ENCODE data around the gene PHF21B.
A peak's percentile ranks its signal among the peaks of the same experiment; 100 is the strongest.

PHF21B gene

GRCh38 chr22:44994399-44995104 lies 15.3 kb downstream of the PHF21B start:
- H3K9me3 ChIP-seq: no peaks in the 10 kb centered on the region
- in situ Hi-C loops (cut with MboI; ENCODE audit: low sequenced_read_pairs): no loop called here
- DNase-seq (ENCODE audit: low spot score in 2 of 2): peak in 1 of 2 experiments; percentile 26
- no peaks in the 10 kb centered on the region for H3K36me3 ChIP-seq (replicated peaks)
- H3K4me3 ChIP-seq: no peak overlapping the region
- H3K27me3 ChIP-seq (ENCODE audit: low read depth): no peaks in the 10 kb centered on the region
- H3K4me1 ChIP-seq: no peaks in the 10 kb centered on the region

- no peak for DNase-seq (ENCODE audit: low spot score in 2 of 2)
- Histone ChIP-seq H3K4me1 (no peaks in the 10 kb centered on the region), H3K9me3 (no peaks in the 10 kb centered on the region), H3K4me3 (no peak overlapping the region), H3K27me3 (ENCODE audit: low read depth) (no peaks in the 10 kb centered on the region), H3K36me3 (replicated peaks) (no peaks in the 10 kb centered on the region; the same call in 1 of the 2 replicates)
- in situ Hi-C loops (cut with MboI; ENCODE audit: low sequenced_read_pairs): no loop called here
These were observed 17.6 kb downstream of the PHF21B start for GRCh38 chr22:44992166-44992565.

- H3K4me1 ChIP-seq: no peaks in the 10 kb centered on the region
- in situ Hi-C loops (cut with MboI; ENCODE audit: low sequenced_read_pairs): no loop called here
- no peaks in the 10 kb centered on the region for H3K9me3 ChIP-seq
- no peak for DNase-seq (ENCODE audit: low spot score in 2 of 2)
- no peaks in the 10 kb centered on the region for H3K27me3 ChIP-seq (ENCODE audit: low read depth)
- no peak overlapping the region for H3K4me3 ChIP-seq
- H3K36me3 ChIP-seq (replicated peaks): no peaks in the 10 kb centered on the region; the same call in 1 of the 2 replicates
These were observed 18.6 kb downstream of the PHF21B start for GRCh38 chr22:44991218-44991617.

- no peak overlapping the region for H3K4me3 ChIP-seq
- H3K27me3 ChIP-seq (ENCODE audit: low read depth): no peaks in the 10 kb centered on the region
- no peak for DNase-seq (ENCODE audit: low spot score in 2 of 2)
- H3K9me3 ChIP-seq: no peaks in the 10 kb centered on the region
- no peaks in the 10 kb centered on the region for H3K4me1 ChIP-seq
- in situ Hi-C loops (cut with MboI; ENCODE audit: low sequenced_read_pairs): no loop called here
- no peaks in the 10 kb centered on the region; the same call in 1 of the 2 replicates for H3K36me3 ChIP-seq (replicated peaks)
These were observed 19.0 kb downstream of the PHF21B start for GRCh38 chr22:44990810-44991209.

- no peak for DNase-seq (ENCODE audit: low spot score in 2 of 2)
- Histone ChIP-seq H3K9me3 (no peaks in the 10 kb centered on the region), H3K4me1 (no peaks in the 10 kb centered on the region), H3K36me3 (replicated peaks) (no peaks in the 10 kb centered on the region; the same call in 1 of the 2 replicates), H3K27me3 (ENCODE audit: low read depth) (no peaks in the 10 kb centered on the region), H3K4me3 (no peak overlapping the region)
- in situ Hi-C loops (cut with MboI; ENCODE audit: low sequenced_read_pairs): no loop called here
These were observed 19.5 kb downstream of the PHF21B start for GRCh38 chr22:44990328-44990727.

GRCh38 chr22:44988671-44989070 lies 21.1 kb downstream of the PHF21B start:
- no peak for DNase-seq (ENCODE audit: low spot score in 2 of 2)
- H3K27me3 ChIP-seq (ENCODE audit: low read depth): no peaks in the 10 kb centered on the region
- no peaks in the 10 kb centered on the region; the same call in 1 of the 2 replicates for H3K36me3 ChIP-seq (replicated peaks)
- no peaks in the 10 kb centered on the region for H3K4me1 ChIP-seq
- H3K9me3 ChIP-seq: no peaks in the 10 kb centered on the region
- no peak overlapping the region for H3K4me3 ChIP-seq
- in situ Hi-C loops (cut with MboI; ENCODE audit: low sequenced_read_pairs): no loop called here

- in situ Hi-C loops (cut with MboI; ENCODE audit: low sequenced_read_pairs): no loop called here
- Histone ChIP-seq H3K4me1 (no peaks in the 10 kb centered on the region), H3K27me3 (ENCODE audit: low read depth) (no peaks in the 10 kb centered on the region), H3K4me3 (no peak overlapping the region), H3K9me3 (no peaks in the 10 kb centered on the region), H3K36me3 (replicated peaks) (no peaks in the 10 kb centered on the region; the same call in 1 of the 2 replicates)
- DNase-seq (ENCODE audit: low spot score in 2 of 2): no peak
These were observed 22.9 kb downstream of the PHF21B start for GRCh38 chr22:44986926-44987325.

GRCh38 chr22:44985906-44986527 lies 23.8 kb downstream of the PHF21B start:
- no peaks in the 10 kb centered on the region for H3K27me3 ChIP-seq (ENCODE audit: low read depth)
- H3K36me3 ChIP-seq (replicated peaks): no peaks in the 10 kb centered on the region; the same call in 1 of the 2 replicates
- DNase-seq (ENCODE audit: low spot score in 2 of 2): no peak
- in situ Hi-C loops (cut with MboI; ENCODE audit: low sequenced_read_pairs): no loop called here
- no peaks in the 10 kb centered on the region for H3K9me3 ChIP-seq
- no peak overlapping the region for H3K4me3 ChIP-seq
- H3K4me1 ChIP-seq: no peaks in the 10 kb centered on the region

GRCh38 chr22:44983878-44984482 lies 25.8 kb downstream of the PHF21B start:
- in situ Hi-C loops (cut with MboI; ENCODE audit: low sequenced_read_pairs): no loop called here
- H3K9me3 ChIP-seq: no peaks in the 10 kb centered on the region
- H3K27me3 ChIP-seq (ENCODE audit: low read depth): no peaks in the 10 kb centered on the region
- H3K4me3 ChIP-seq: no peak overlapping the region
- DNase-seq (ENCODE audit: low spot score in 2 of 2): no peak
- H3K36me3 ChIP-seq (replicated peaks): no peaks in the 10 kb centered on the region; the same call in 1 of the 2 replicates
- no peaks in the 10 kb centered on the region for H3K4me1 ChIP-seq

GRCh38 chr22:44982445-44982844 lies 27.4 kb downstream of the PHF21B start:
- in situ Hi-C loops (cut with MboI; ENCODE audit: low sequenced_read_pairs): no loop called here

GRCh38 chr22:44981857-44982256 lies 27.9 kb downstream of the PHF21B start:
- H3K36me3 ChIP-seq (replicated peaks): no peaks in the 10 kb centered on the region
- no peak for DNase-seq (ENCODE audit: low spot score in 2 of 2)
- in situ Hi-C loops (cut with MboI; ENCODE audit: low sequenced_read_pairs): no loop called here

More at GRCh38 chr22:44982445-44982844, 27.4 kb downstream of the PHF21B start:
- Histone ChIP-seq H3K4me3 (no peak overlapping the region), H3K9me3 (no peaks in the 10 kb centered on the region), H3K36me3 (replicated peaks) (no peaks in the 10 kb centered on the region), H3K4me1 (no peaks in the 10 kb centered on the region), H3K27me3 (ENCODE audit: low read depth) (no peaks in the 10 kb centered on the region)
- no peak for DNase-seq (ENCODE audit: low spot score in 2 of 2)

GRCh38 chr22:44979154-44979553 lies 30.7 kb downstream of the PHF21B start:
- no peaks in the 10 kb centered on the region for H3K9me3 ChIP-seq
- H3K4me3 ChIP-seq: no peak overlapping the region
- no peaks in the 10 kb centered on the region for H3K27me3 ChIP-seq (ENCODE audit: low read depth)
- no peak for DNase-seq (ENCODE audit: low spot score in 2 of 2)
- H3K36me3 ChIP-seq (replicated peaks): no peaks in the 10 kb centered on the region
- no peaks in the 10 kb centered on the region for H3K4me1 ChIP-seq
- in situ Hi-C loops (cut with MboI; ENCODE audit: low sequenced_read_pairs): no loop called here

More at GRCh38 chr22:44981857-44982256, 27.9 kb downstream of the PHF21B start:
- no peak overlapping the region for H3K4me3 ChIP-seq
- no peaks in the 10 kb centered on the region for H3K4me1 ChIP-seq
- H3K9me3 ChIP-seq: no peaks in the 10 kb centered on the region
- H3K27me3 ChIP-seq (ENCODE audit: low read depth): no peaks in the 10 kb centered on the region

- DNase-seq (ENCODE audit: low spot score in 2 of 2): peak; percentile 83 to 96
- in situ Hi-C loops (cut with MboI; ENCODE audit: low sequenced_read_pairs): no loop called here
- H3K4me1 ChIP-seq: no peaks in the 10 kb centered on the region
- H3K27me3 ChIP-seq (ENCODE audit: low read depth): no peaks in the 10 kb centered on the region
- H3K9me3 ChIP-seq: no peaks in the 10 kb centered on the region
- H3K4me3 ChIP-seq: no peak overlapping the region
- no peaks in the 10 kb centered on the region for H3K36me3 ChIP-seq (replicated peaks)
These were observed 34.2 kb downstream of the PHF21B start for GRCh38 chr22:44975427-44976262.
